Ecto neural progenitor cell (in vitro differentiated cells): ENCODE data around the gene ITPKB.
"Not testable (repeated sequence)": the region's sequence is repeated elsewhere in the genome, so short reads cannot be mapped to it uniquely, and the experiment has no call there.

Source experiments
- DNase-seq: peaks from one replicate; pipeline ENCODE4 v3.0.0-alpha.2; 2018; ENCODE audit warnings: low spot score

The ITPKB gene

DNA sequence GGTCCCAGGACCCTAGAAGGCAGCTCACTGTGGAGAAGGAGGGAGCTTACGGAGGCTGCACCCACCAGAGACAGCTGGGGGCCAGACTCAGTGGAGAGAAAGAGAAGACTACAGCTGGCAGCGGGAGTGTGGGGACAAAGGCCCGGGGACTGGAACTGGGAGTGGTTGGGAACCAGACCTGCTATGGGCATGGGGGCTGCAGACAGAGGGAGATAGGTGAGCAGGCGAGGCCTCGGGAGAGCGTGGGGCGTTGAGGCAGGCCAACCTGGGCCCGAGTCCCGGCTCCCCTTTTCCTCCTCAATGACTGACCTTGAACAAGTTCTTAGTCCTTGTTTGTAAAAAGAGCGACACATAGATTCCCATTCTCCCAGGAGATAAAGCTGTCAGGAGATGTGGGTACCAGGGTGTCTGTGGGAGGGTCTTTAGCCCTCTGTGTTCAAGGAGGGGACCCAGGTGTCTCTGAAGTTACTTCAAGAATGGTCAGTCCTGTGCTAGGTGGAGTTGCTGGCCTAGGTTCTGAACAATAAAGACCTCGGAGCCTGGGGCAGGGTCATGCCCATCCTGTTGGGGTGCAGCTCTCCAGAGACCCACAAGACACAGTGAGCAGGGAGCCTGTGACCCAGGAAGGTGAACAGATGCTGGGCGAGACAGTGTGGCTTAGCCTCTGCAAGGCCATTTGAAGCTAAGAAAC lies 87.9 kb downstream of the ITPKB start:
- DNase-seq: no peak

GRCh38 chr1:226650236-226650841 lies 88.7 kb downstream of the ITPKB start:
- no peak for DNase-seq

GRCh38 chr1:226649780-226650179 lies 89.3 kb downstream of the ITPKB start:
- DNase-seq: no peak

DNA sequence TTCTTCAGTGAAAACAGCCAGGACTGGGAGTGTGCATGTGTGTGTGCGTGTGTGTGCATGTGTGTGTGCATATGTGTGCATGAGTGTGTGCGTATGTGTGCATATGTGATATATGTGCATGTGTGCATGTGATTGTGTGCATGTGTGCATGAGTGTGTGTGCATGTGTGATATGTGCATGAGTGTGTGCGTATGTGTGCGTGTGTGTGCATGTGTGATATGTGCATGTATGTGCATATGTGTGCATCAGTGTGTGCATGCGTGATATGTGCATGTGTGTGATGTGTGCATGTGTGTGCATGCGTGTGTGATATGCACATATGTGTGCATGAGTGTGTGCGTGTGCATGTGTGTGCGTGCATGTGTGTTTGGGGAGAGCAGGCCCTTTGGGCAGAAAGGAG lies 89.8 kb downstream of the ITPKB start:
- DNase-seq: no peak

GRCh38 chr1:226648421-226648820 lies 90.7 kb downstream of the ITPKB start:
- no peak for DNase-seq

DNA sequence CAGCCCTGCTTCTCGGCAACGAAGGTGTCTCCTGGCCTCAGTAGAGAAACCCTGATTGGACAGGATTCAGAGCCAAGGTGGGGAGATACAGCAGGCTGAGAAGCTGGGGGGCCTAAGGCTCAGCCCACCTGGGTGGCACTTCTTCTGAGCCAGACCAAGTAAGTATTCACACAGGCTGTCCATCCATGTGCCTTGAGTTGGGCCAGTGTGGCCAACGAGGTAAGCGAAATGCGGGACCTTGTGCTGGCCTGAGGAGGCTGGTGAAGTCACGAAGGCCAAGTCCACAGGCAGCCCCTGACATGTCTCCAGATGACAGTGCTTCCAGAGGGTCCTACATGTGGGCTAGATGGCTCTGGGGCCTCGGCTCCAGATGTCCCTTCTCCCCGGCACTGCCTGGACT lies 91.4 kb downstream of the ITPKB start:
- DNase-seq: no peak

- DNase-seq: no peak
Observed at GRCh38 chr1:226646870-226647449, 92.1 kb downstream of the ITPKB start.

GRCh38 chr1:226646026-226646869 lies 92.8 kb downstream of the ITPKB start:
- no peak for DNase-seq

GRCh38 chr1:226645279-226645976 lies 93.7 kb downstream of the ITPKB start:
- DNase-seq: no peak

DNA sequence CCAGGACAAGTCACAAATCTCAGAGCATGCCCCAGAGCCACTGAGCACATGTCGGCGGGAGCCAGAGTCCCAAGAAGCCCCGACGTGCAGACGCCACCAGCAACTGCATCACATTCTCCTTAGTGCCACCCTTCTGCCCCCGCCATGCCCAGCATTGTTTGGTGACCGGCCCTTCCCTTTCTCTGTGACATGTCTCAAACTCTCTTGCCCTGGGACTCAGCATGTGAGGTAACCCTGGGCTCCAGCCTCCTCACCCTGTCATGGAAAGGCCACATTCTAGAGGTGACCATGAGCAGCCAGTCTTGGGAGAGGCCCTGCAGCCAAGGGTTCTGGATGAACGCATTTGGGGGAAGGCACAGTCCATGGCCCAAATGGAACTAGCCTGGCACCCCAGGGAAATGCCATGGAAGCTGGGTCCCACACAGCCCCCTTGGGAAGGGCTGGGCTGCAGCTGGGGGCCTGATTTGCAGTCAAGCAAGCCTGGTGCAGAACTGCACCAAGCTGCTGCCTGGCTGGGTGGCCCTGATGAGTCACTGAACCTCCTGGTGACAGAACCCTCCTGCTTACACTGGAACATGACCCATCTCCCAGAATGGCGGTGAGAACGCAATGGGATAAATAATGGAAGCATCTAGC lies 94.4 kb downstream of the ITPKB start:
- no peak for DNase-seq

DNA sequence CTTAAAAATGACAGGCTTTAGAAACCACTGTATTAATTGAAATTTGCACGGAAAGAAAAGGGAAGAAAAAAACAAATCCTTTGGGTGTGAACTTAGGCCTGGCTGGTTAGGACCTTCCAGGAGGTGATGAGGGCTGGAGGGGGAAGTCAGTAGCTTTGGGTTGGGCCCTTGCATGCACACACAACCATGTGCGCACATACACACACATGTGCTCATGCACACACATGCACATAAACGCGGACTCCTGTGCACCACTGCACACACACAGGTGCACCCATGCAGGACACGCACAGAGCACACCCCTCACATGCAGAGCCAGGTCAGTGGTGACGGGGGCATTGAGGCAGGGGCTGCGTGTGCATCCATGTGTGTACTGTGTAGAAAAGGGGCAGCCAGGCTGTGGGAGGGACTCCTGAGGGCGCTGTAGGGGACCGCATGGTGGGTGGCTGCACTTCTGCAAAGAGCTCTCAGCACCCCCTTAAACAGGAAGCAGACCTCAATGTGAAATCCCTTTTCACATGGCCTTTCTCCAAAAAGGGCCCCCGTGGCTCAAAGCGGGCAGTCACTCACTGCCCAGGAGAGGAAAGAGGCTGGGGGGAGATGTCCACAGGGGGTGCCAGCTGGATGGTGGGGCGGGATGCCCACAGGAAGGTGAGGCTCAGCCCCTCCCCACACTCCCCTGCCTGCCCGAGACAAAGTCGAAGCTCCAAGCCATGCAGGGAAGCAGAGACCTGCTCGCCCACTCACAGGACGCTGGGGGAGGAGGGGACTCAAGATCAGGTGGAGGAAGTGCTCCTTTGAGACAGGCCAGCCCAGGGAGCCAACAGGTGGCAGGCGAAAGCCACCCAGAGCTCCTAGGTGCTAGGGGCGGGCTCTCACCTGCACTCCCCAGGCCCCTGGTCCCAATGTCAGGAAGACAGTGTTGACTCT lies 95.2 kb downstream of the ITPKB start:
- DNase-seq: no peak

- DNase-seq: no peak
Observed at GRCh38 chr1:226643177-226643576, 95.9 kb downstream of the ITPKB start.

DNA sequence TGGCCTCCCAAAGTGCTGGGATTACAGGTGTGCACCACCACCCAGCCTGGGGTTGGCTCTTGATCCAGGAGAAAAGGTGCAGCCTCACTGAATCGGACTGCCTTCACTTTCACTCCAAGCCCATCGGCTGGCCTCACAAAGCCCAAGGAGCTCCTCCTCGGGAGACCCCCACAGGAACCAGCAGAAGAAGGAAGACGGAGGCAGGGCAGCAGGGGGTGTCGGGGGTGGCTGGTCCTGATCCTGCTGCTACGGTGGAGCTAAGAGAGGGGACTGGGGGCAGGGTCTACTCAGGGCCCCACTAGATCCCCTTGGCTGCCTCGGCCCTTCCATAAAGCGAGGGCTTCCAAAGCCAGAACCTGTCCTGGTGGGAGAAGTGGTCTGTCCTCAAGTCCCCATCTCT lies 96.7 kb downstream of the ITPKB start:
- no peak for DNase-seq

- no peak for DNase-seq
Observed at GRCh38 chr1:226641671-226642231, 97.3 kb downstream of the ITPKB start.

DNA sequence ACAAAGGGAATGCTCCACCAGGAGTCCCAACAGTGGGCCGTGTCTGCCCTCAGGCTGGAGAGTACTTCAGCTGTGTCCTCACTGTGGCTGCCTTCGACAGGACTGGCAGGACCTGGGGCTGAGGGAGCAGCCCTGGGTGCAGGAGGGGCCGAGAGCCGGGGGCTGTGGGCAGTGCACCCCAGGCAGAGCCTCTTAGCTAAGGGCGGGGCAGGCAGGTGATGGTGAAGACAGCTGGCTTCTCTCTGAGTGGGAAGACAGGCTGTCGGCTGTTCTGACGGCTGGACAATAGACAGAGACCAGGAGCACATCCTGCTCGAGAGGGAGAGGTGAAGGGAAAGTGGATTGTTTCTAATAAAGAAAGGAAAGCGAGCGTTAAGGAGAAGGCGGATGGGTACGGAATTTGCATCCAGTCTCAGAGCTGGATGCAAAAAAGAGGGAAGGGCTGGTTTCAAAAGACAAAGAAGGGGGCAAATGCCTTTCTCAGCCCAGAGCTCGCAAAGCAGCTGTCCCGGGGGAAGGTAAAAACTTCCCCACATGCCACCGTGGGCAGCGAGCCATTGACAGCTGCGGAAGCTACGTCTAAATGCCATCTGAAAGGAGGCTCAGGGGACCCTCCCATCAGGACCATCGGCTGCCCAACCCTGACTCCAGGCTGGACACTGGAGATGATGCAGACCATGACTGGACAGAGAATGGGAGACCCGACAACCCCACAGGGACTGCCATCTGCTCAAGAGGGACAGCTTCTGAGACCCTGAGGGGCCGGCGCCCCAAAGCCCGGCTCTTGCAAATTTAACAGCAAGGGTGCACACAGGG lies 98.6 kb downstream of the ITPKB start:
- DNase-seq: no peak

GRCh38 chr1:226639631-226640061 lies 99.4 kb downstream of the ITPKB start:
- no peak for DNase-seq

- DNase-seq: not testable (repeated sequence)
Observed at GRCh38 chr1:226639206-226639605, 99.9 kb downstream of the ITPKB start.

- no peak for DNase-seq
Observed at GRCh38 chr1:226638608-226639007, 100.5 kb downstream of the ITPKB start.

- DNase-seq: no peak
Observed at GRCh38 chr1:226638001-226638601, 101.0 kb downstream of the ITPKB start.
